CD4-positive, alpha-beta T cell (primary cell): ENCODE data around the gene DUSP22. TPM values are rescaled to one million over a fixed set of nuclear protein-coding genes. Genes with fewer than 3 reads are reported as not detected.

Experiments used
- ATAC-seq: fragments of 200-7000 bp; cut with Tn5 transposase; one replicate; pipeline ENCODE4 v1.10.0; 2022; ENCODE audit warnings: mild to moderate bottlenecking; ENCODE audit not compliant: poor library complexity
- CTCF ChIA-PET: fragments of 350-600 bp; sonication (Branson Sonifier 250); formaldehyde crosslinking; loops from one replicate; lab custom pipeline; 2021; ENCODE audit warnings: antibody characterized with exemption, inconsistent platforms; lab: Charles Lee
- POLR2A ChIA-PET: fragments of 350-600 bp; sonication (Branson Sonifier 250); formaldehyde crosslinking; loops from one replicate; lab custom pipeline; 2021; ENCODE audit warnings: antibody characterized with exemption, inconsistent platforms; lab: Charles Lee
- DNase-seq, 14 experiments: peaks; one replicate each; pipeline ENCODE4 v3.0.0-alpha.2; 2013 to 2020; ENCODE audit warnings: mixed read lengths in 2 of 14
- H3K27ac ChIP-seq, 2 donors: one replicate each; pipeline versions ENCODE4 v1.5.1 to v1.7.0; 2013; ENCODE audit warnings: low read length in 2 of 2, low read depth in 1 of 2, mild to moderate bottlenecking in 1 of 2
- H3K27me3 ChIP-seq, 2 experiments: 1 replicate in 1 of 2; 2 replicates in 1 of 2; pipeline versions ENCODE4 v1.6.1 to v1.7.0; 2013; ENCODE audit warnings: low read length in 2 of 2, control low read depth in 1 of 2, mild to moderate bottlenecking in 1 of 2, moderate library complexity in 1 of 2; ENCODE audit not compliant: insufficient read depth in 2 of 2, control insufficient read depth in 1 of 2
- H3K36me3 ChIP-seq: one replicate; pipeline ENCODE4 v1.6.1; 2013; ENCODE audit warnings: low read length, control low read depth; ENCODE audit not compliant: insufficient read depth
- H3K4me1 ChIP-seq: one replicate; pipeline ENCODE4 v1.6.1; 2013; ENCODE audit warnings: low read length, control low read depth; ENCODE audit not compliant: insufficient read depth
- H3K4me3 ChIP-seq: one replicate; pipeline ENCODE4 v1.5.1; 2013; ENCODE audit warnings: mild to moderate bottlenecking, low read length, moderate library complexity
- H3K9me3 ChIP-seq, 2 experiments: 1 replicate in 1 of 2; 2 replicates in 1 of 2; pipeline versions ENCODE4 v1.6.1 to v1.7.0; 2013; ENCODE audit warnings: low read length in 2 of 2, mild to moderate bottlenecking in 2 of 2, control low read depth in 1 of 2, moderate library complexity in 1 of 2; ENCODE audit not compliant: control insufficient read depth in 1 of 2, insufficient read depth in 1 of 2
- H3K27ac Mint-ChIP-seq: one replicate; pipeline ENCODE4 v1.8.0; 2020; ENCODE audit warnings: mixed read lengths
- H3K27me3 Mint-ChIP-seq: one replicate; pipeline ENCODE4 v1.8.0; 2021; ENCODE audit warnings: mixed read lengths
- H3K36me3 Mint-ChIP-seq: one replicate; pipeline ENCODE4 v1.8.0; 2021; ENCODE audit warnings: low read depth, mixed read lengths
- H3K4me1 Mint-ChIP-seq: one replicate; pipeline ENCODE4 v1.8.0; 2021; ENCODE audit warnings: low read depth, mixed read lengths
- H3K4me3 Mint-ChIP-seq: one replicate; pipeline ENCODE4 v1.8.0; 2020; ENCODE audit warnings: mild to moderate bottlenecking, mixed read lengths
- H3K9me3 Mint-ChIP-seq: one replicate; pipeline ENCODE4 v1.8.0; 2020; ENCODE audit warnings: mixed read lengths
- CTCF ChIP-seq: fragments of 200-600 bp; IDR thresholded peaks from one replicate; pipeline ENCODE4 v1.8.0; 2022; ENCODE audit warnings: antibody characterized with exemption, mild to moderate bottlenecking
- intact Hi-C, 2 experiments: fragments of 100-400 bp; cut with DNase I in 1 of 2; cut with micrococcal nuclease in 1 of 2; formaldehyde crosslinking; loops; one replicate each; pipeline versions ENCODE4 v1.15.1 to v1.9.0; 2023 to 2025; cut with DNase I, micrococcal nuclease
- total RNA-seq, 174 experiments: library from RNA in 2 of 174; stranded (reverse) in 2 of 174; gene quantifications; one replicate each; pipeline ENCODE4 v1.2.3 and lab custom pipeline; 2021 to 2026

DUSP22 gene
- total RNA-seq, 2 experiments from 2014 or later: 25.4 to 26.3 TPM

DNA sequence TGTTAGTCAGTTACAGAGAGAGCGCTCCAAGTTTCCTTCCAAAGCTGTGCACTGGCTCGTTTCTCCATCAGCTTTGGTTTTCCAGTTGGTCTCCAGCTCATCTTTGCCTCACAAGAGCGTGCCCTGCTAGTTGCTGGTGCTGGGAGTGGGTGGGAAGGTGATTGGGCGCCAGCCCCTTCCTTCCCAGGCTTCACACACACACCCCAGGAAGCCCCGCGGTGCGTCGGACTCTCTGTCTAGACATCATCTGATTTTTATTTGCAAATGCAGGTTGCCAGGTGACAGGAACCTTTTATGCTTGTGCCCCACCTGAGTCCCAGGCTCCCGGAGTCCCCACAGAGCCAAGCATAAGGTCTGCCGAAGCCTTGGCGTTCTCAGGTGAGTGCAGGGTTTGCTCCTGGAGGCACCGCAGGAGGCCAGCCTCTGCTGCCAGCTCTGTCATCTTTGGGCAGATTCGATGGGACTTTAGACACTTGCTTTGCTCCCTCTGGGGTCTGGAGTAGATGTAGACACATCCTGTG is 106.3 kb downstream of the DUSP22 start:
- intact Hi-C loops: loop anchor here in 1 of 2 experiments (5.0 kb wide), 1 partner anchor 94 kb away; no protein-coding TSS in a partner anchor
- Histone ChIP-seq H3K27ac (no peak overlapping the region), H3K4me3 (no peak overlapping the region), H3K27me3 (no peaks in the 10 kb centered on the region), H3K9me3 (no peaks in the 10 kb centered on the region), H3K4me1 (peaks cover 43% of the 10 kb centered on the region), H3K36me3 (peaks cover 17% of the 10 kb centered on the region)
- POLR2A ChIA-PET: interaction anchor here (1.1 to 1.5 kb wide), 4 partner anchors 11 to 91 kb away, joined by 3 to 6 read pairs (median 4); no protein-coding TSS in a partner anchor
- Mint-ChIP-seq H3K27ac (no peak overlapping the region), H3K4me3 (no peak overlapping the region), H3K36me3 (peaks cover 38% of the 10 kb centered on the region), H3K27me3 (peaks cover 4% of the 10 kb centered on the region), H3K9me3 (no peaks in the 10 kb centered on the region), H3K4me1 (peaks cover 50% of the 10 kb centered on the region)
- ATAC-seq (no peak), DNase-seq (no peak)
- no peak for TF ChIP-seq CTCF
- CTCF ChIA-PET: interaction anchor here (0.7 to 2.3 kb wide), 3 partner anchors 9 to 104 kb away, joined by 3 to 7 read pairs (median 3); no protein-coding TSS in a partner anchor

DNA sequence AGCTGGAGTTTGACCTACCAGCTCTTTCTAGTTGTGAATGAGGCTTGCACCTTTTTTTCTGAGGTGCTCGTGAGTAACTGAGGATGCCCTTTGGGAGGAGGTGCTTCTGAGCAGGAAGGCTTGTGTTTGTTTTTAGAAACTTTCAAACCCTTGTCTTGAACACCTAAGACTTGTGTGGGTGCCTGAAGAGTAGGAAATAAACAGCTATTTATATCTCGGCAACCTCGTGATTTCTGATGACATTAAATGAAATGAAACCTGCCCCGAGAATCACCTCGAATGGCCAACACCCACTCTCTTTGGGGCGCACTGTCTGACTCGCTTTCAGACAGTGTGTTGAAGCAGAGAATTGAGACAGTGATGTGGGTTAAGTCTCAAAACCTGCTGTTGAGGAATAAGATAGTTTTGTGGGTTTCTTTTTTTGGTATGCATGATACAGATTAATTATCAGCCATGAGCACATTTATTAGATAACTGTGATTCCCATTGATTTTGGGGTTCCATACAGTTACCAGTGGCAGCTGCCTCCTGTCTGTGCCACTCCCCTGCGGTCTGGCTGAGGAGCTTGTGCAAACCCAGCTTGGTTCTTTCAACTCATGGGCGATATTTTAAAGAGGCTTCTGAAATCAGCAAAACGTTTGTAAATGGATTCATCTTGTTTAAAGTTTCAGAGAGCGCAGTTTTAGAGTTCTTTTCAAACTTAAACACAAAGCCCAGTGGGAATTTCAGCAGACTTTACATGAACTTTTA is 107.7 kb downstream of the DUSP22 start:
- CTCF ChIA-PET: interaction anchor here (1.4 to 2.3 kb wide), 2 partner anchors 10 to 46 kb away, joined by 4 to 7 read pairs; no protein-coding TSS in a partner anchor
- H3K27me3 ChIP-seq: no peaks in the 10 kb centered on the region
- DNase-seq: peak in 8 of 14 experiments; percentile 18 to 59 (median 46)
- peak overlapping the region; percentile 87 for H3K27ac Mint-ChIP-seq
- peaks cover 55% of the 10 kb centered on the region for H3K4me1 Mint-ChIP-seq
- no peak overlapping the region for H3K4me3 ChIP-seq
- no peaks in the 10 kb centered on the region for H3K9me3 Mint-ChIP-seq
- POLR2A ChIA-PET: interaction anchor here (1.3 to 1.5 kb wide), 5 partner anchors 9 to 99 kb away, joined by 3 to 9 read pairs (median 6); partner anchors contain the start of gene IRF4
- no peak overlapping the region for H3K27ac ChIP-seq
- H3K4me1 ChIP-seq: peaks cover 50% of the 10 kb centered on the region
- H3K36me3 ChIP-seq: peaks cover 17% of the 10 kb centered on the region
- TF ChIP-seq CTCF: no peak
- no peaks in the 10 kb centered on the region for H3K27me3 Mint-ChIP-seq
- no peaks in the 10 kb centered on the region for H3K9me3 ChIP-seq
- peak; percentile 80 for ATAC-seq
- intact Hi-C loops: loop anchor here (5.0 to 10.0 kb wide), 3 partner anchors 47 to 305 kb away; no protein-coding TSS in a partner anchor
- peak overlapping the region; percentile 76 for H3K4me3 Mint-ChIP-seq
- peaks cover 36% of the 10 kb centered on the region for H3K36me3 Mint-ChIP-seq

DNA sequence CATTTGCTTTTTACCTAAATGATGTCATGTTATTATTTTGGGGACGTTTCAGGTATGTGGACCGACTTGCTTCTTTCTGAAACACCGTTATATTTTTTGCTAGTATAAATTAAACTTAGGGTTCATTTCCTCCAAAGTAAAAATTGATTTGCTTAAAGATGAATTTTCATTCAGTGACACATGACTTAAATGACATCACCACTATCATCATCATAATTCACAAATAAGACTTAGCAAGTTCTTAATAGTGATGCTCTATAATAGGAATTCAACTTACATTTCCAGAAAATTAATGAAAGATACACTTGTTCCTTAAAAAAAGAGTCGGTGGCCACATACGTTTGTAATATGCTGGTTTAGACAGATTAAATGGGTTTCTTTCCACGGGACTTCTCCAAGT is 108.5 kb downstream of the DUSP22 start:
- no peak overlapping the region for H3K27ac ChIP-seq
- Mint-ChIP-seq H3K27me3 (no peaks in the 10 kb centered on the region), H3K36me3 (peaks cover 39% of the 10 kb centered on the region), H3K9me3 (no peaks in the 10 kb centered on the region), H3K4me1 (peaks cover 59% of the 10 kb centered on the region), H3K27ac (no peak overlapping the region), H3K4me3 (no peak overlapping the region)
- H3K27me3 ChIP-seq: no peaks in the 10 kb centered on the region
- DNase-seq (no peak), ATAC-seq (no peak)
- intact Hi-C loops: loop anchor here (5.0 to 10.0 kb wide), 2 partner anchors 46 to 304 kb away; no protein-coding TSS in a partner anchor
- POLR2A ChIA-PET: interaction anchor here (1.5 kb wide), 3 partner anchors 10 to 98 kb away, joined by 3 to 9 read pairs (median 6); partner anchors contain the start of gene IRF4
- H3K4me1 ChIP-seq: peaks cover 52% of the 10 kb centered on the region
- no peak for TF ChIP-seq CTCF
- CTCF ChIA-PET: interaction anchor here (1.4 kb wide), 1 partner anchor 45 kb away, joined by 4 read pairs; no protein-coding TSS in a partner anchor
- peaks cover 12% of the 10 kb centered on the region for H3K36me3 ChIP-seq
- H3K4me3 ChIP-seq: no peak overlapping the region
- no peaks in the 10 kb centered on the region for H3K9me3 ChIP-seq

Other genes with a start within 250 kb of the DUSP22 start
- gene IRF4, start 99.3 kb downstream of the DUSP22 start, total RNA-seq: 10 to 100 TPM; 16.9 to 20.8 TPM